Endothelial cell of umbilical vein (primary cell): ENCODE data around the gene GIPR. TPM values are rescaled to one million over a fixed set of nuclear protein-coding genes. Genes with fewer than 3 reads are reported as not detected.
A peak's percentile ranks its signal among the peaks of the same experiment; 100 is the strongest.

Experiments used
- BruUV-seq: library from RNA; stranded (reverse); fragments of 400-500 nt; replicated peaks from 2 replicates; lab custom pipeline; 2021; lab: Mats Ljungman, UMichigan
- CTCF ChIA-PET: fragments of 300-600, 350-600 bp; sonication (Branson Sonifier 250); formaldehyde crosslinking; loops from one replicate; lab custom pipeline; 2021; ENCODE audit warnings: antibody characterized with exemption, inconsistent platforms; lab: Charles Lee
- POLR2A ChIA-PET: fragments of 300-600, 350-600 bp; sonication (Branson Sonifier 250); formaldehyde crosslinking; loops from one replicate; lab custom pipeline; 2021; ENCODE audit warnings: antibody characterized with exemption, inconsistent platforms; lab: Charles Lee
- DNase-seq: peaks from one replicate; pipeline ENCODE4 v3.0.0-alpha.2; 2011; ENCODE audit warnings: low read depth, low spot score
- FAIRE-seq: peaks from 2 replicates; lab custom pipeline; 2011; peaks lifted over from hg19 to GRCh38; lab: Jason Lieb, UNC
- H2AFZ ChIP-seq: 2 replicates; pipeline ENCODE4 v1.6.0; 2012; ENCODE audit warnings: low read depth, low read length, control low read depth, inconsistent platforms
- H3K27ac ChIP-seq: 2 replicates; pipeline ENCODE4 v1.5.1; 2011; ENCODE audit warnings: low read depth, mild to moderate bottlenecking, control low read depth, low read length, moderate library complexity; ENCODE audit not compliant: insufficient read depth
- H3K27me3 ChIP-seq, 2 experiments: 2 replicates each; pipeline versions ENCODE4 v1.6.0 to v1.6.1; 2011; ENCODE audit warnings: low read length in 2 of 2, mixed read lengths in 1 of 2; ENCODE audit not compliant: control insufficient read depth in 2 of 2, insufficient read depth in 2 of 2
- H3K36me3 ChIP-seq, 2 experiments: 2 replicates in 1 of 2; 3 replicates in 1 of 2; pipeline ENCODE4 v1.5.1; 2011; ENCODE audit warnings: low read length in 2 of 2, mild to moderate bottlenecking in 1 of 2, moderate library complexity in 1 of 2; ENCODE audit not compliant: control insufficient read depth in 2 of 2, insufficient read depth in 2 of 2; ENCODE audit errors: extremely low read depth in 1 of 2
- H3K4me1 ChIP-seq: 3 replicates; pipeline ENCODE4 v1.5.1; 2011; ENCODE audit warnings: mild to moderate bottlenecking, low read length; ENCODE audit not compliant: control insufficient read depth, insufficient read depth; ENCODE audit errors: extremely low read depth
- H3K4me2 ChIP-seq: 2 replicates; pipeline ENCODE4 v1.6.1; 2011; ENCODE audit warnings: low read length, control low read depth, mixed read lengths; ENCODE audit not compliant: insufficient read depth
- H3K4me3 ChIP-seq, 3 experiments: fragments of 200-600 bp in 1 of 3; sonication (generic), shearing (Covaris generic) in 1 of 3; replicated peaks in 1 of 3; 2 replicates each; pipeline ENCODE4 v1.5.1; 2011 to 2016; ENCODE audit warnings: control low read depth in 3 of 3, low read length in 3 of 3, mild to moderate bottlenecking in 2 of 3, inconsistent platforms in 1 of 3, low read depth in 1 of 3, moderate library complexity in 1 of 3; ENCODE audit not compliant: insufficient read depth in 1 of 3
- H3K79me2 ChIP-seq: 2 replicates; pipeline ENCODE4 v1.6.0; 2012; ENCODE audit warnings: low read length, inconsistent platforms; ENCODE audit not compliant: control insufficient read depth, insufficient read depth
- H3K9ac ChIP-seq: replicated peaks from 2 replicates; pipeline ENCODE3; 2011; ENCODE audit warnings: low read length, control low read depth; ENCODE audit not compliant: insufficient read depth; ENCODE audit errors: extremely low read depth
- H3K9me1 ChIP-seq: replicated peaks from 3 replicates; pipeline ENCODE4 v1.6.0; 2011; ENCODE audit warnings: mild to moderate bottlenecking, low read length; ENCODE audit not compliant: control insufficient read depth, insufficient read depth; ENCODE audit errors: extremely low read depth
- H3K9me3 ChIP-seq: replicated peaks from 2 replicates; pipeline ENCODE4 v1.5.1; 2012; ENCODE audit warnings: low read length, inconsistent platforms; ENCODE audit not compliant: control insufficient read depth, insufficient read depth
- H4K20me1 ChIP-seq: replicated peaks from 2 replicates; pipeline ENCODE3; 2011; ENCODE audit warnings: mild to moderate bottlenecking, low read length; ENCODE audit not compliant: control insufficient read depth, insufficient read depth; ENCODE audit errors: extremely low read depth
- CTCF ChIP-seq, 2 donors: IDR thresholded peaks; 1 replicate in 1 of 2; 2 replicates in 1 of 2; pipeline ENCODE4 v1.5.1; 2011; ENCODE audit warnings: low read length in 2 of 2, mild to moderate bottlenecking in 2 of 2, moderate library complexity in 2 of 2, control low read depth in 1 of 2, inconsistent platforms in 1 of 2, low read depth in 1 of 2; ENCODE audit not compliant: insufficient read depth in 1 of 2; ENCODE audit errors: extremely low read depth in 1 of 2
- EZH2 ChIP-seq: IDR thresholded peaks from 2 replicates; pipeline ENCODE4 v1.6.1; 2012; ENCODE audit warnings: borderline replicate concordance, low read depth, mild to moderate bottlenecking, moderate library complexity, low read length, inconsistent platforms; ENCODE audit not compliant: severe bottlenecking
- FOS ChIP-seq: IDR thresholded peaks from 2 replicates; pipeline ENCODE4 v1.6.1; 2011; ENCODE audit warnings: mild to moderate bottlenecking, low read length, moderate library complexity, borderline replicate concordance; ENCODE audit not compliant: insufficient read depth
- POLR2A ChIP-seq: IDR thresholded peaks from 2 replicates; pipeline ENCODE4 v1.6.1; 2012; ENCODE audit warnings: low read depth, mild to moderate bottlenecking, control low read depth, low read length
- POLR2AphosphoS5 ChIP-seq: IDR thresholded peaks from 2 replicates; pipeline ENCODE4 v1.6.1; 2012; ENCODE audit warnings: low read depth, mild to moderate bottlenecking, control low read depth, low read length, moderate library complexity; ENCODE audit not compliant: insufficient read depth
- dilution Hi-C: fragments of 300-500 bp; cut with MboI; formaldehyde crosslinking; loops from one replicate; pipeline ENCODE4 v1.15.0; 2019; ENCODE audit warnings: low sequenced_read_pairs; ENCODE audit not compliant: extremely low pct_ligation_motif_present
- intact Hi-C: fragments of 100-400 bp; cut with micrococcal nuclease; formaldehyde crosslinking; loops from one replicate; pipeline ENCODE4 v1.10.0; 2022
- polyA plus RNA-seq, 4 experiments: library from polyadenylated mRNA; depleted of rRNA in 3 of 4; stranded (reverse) in 3 of 4; unstranded in 1 of 4; fragments of >200 nt; gene quantifications; 2 replicates each; pipeline versions ENCODE4 v1.2.1 to v1.2.3, GENCODE V29; 2011 to 2012; ENCODE audit warnings: missing spikeins in 1 of 4
- total RNA-seq: library from RNA; stranded (reverse); gene quantifications from 2 replicates; pipeline ENCODE4 v1.2.3, GENCODE V29; 2021

Gene GIPR
- total and polyA plus RNA-seq, 2 donors (not counting 3 experiments of a cell fraction or from before 2014, with no cell fraction given): not detected

GRCh38 chr19:45664575-45664974 lies 3.4 kb upstream of the GIPR start:
- no TSS peak for BruUV-seq
- no peak overlapping the region for H2AFZ ChIP-seq
- FAIRE-seq (no peak), DNase-seq (no peak)
- ChIA-PET POLR2A (no interaction called here), CTCF (no interaction called here)
- H3K9me1 ChIP-seq: no peaks in the 10 kb centered on the region
- no peak for TF ChIP-seq FOS
- TF ChIP-seq POLR2A: no peak
- TF ChIP-seq EZH2: no peak
- no peak for TF ChIP-seq CTCF (IDR thresholded peaks at IDR 0.05; ENCODE audit: extremely low read depth in 1 of 2, insufficient read depth in 1 of 2, low read depth in 1 of 2, low read length in 2 of 2)
- H3K9ac ChIP-seq: no peak overlapping the region
- H3K4me2 ChIP-seq: no peak overlapping the region
- intact Hi-C loops (no loop called here), dilution Hi-C loops (no loop called here)
- no peak overlapping the region for H3K27ac ChIP-seq
- H3K27me3 ChIP-seq: peaks cover 17 to 19% of the 10 kb centered on the region in 2 experiments
- no peaks in the 10 kb centered on the region for H4K20me1 ChIP-seq
- peaks cover 4% of the 10 kb centered on the region for H3K4me1 ChIP-seq
- no peaks in the 10 kb centered on the region for H3K9me3 ChIP-seq
- no peaks in the 10 kb centered on the region for H3K36me3 ChIP-seq
- no peaks in the 10 kb centered on the region for H3K79me2 ChIP-seq
- H3K4me3 ChIP-seq: no peak overlapping the region

GRCh38 chr19:45668342-45668871 lies 386 bp downstream of the GIPR start:
- Histone ChIP-seq H3K9ac (no peak overlapping the region), H3K4me1 (peaks cover 4% of the 10 kb centered on the region), H3K4me3 (no peak overlapping the region), H3K4me2 (peak overlapping the region; percentile 22), H3K79me2 (no peaks in the 10 kb centered on the region), H4K20me1 (no peaks in the 10 kb centered on the region), H3K27me3 (peaks cover 26 to 28% of the 10 kb centered on the region in 2 experiments), H3K9me1 (no peaks in the 10 kb centered on the region), H3K9me3 (no peaks in the 10 kb centered on the region), H3K27ac (no peak overlapping the region), H2AFZ (peak overlapping the region; percentile 35), H3K36me3 (no peaks in the 10 kb centered on the region)
- FAIRE-seq: no peak
- dilution Hi-C loops (no loop called here), intact Hi-C loops (no loop called here)
- POLR2A ChIA-PET: no interaction called here
- CTCF ChIA-PET: interaction anchor here (1.0 to 1.2 kb wide), 2 partner anchors 9 to 24 kb away, joined by 3 read pairs; partner anchors contain the start of gene QPCTL
- BruUV-seq: no TSS peak
- peak; percentile 89 for TF ChIP-seq EZH2
- TF ChIP-seq POLR2AphosphoS5: no peak
- no peak for DNase-seq
